Ovary (tissue), 9 donors: ENCODE data around the gene GUCY1A2. TPM values are rescaled to one million over a fixed set of nuclear protein-coding genes. Genes with fewer than 3 reads are reported as not detected.
"Not testable (repeated sequence)": the region's sequence is repeated elsewhere in the genome, so short reads cannot be mapped to it uniquely, and the experiment has no call there.

ENCODE experiments used
- DNase-seq, 5 donors: peaks; one replicate each; pipeline ENCODE4 v3.0.0-alpha.2; 2019 to 2020
- H3K27ac ChIP-seq, 2 donors: fragments of 200-600 bp; one replicate each; pipeline versions ENCODE4 v1.5.1 to v1.8.0; 2019 to 2022
- H3K27me3 ChIP-seq: fragments of 200-600 bp; one replicate; pipeline ENCODE4 v1.8.0; 2022
- H3K36me3 ChIP-seq: fragments of 200-600 bp; sonication (generic); one replicate; pipeline ENCODE4 v1.5.1; 2019
- H3K4me1 ChIP-seq: one replicate; pipeline ENCODE4 v1.8.1; 2013; ENCODE audit warnings: mild to moderate bottlenecking, moderate library complexity; ENCODE audit not compliant: insufficient read depth
- H3K4me3 ChIP-seq: fragments of 200-600 bp; sonication (generic); one replicate; pipeline ENCODE4 v1.5.1; 2017
- H3K9me3 ChIP-seq, 2 donors: fragments of 200-600 bp in 1 of 2; sonication (generic) in 1 of 2; one replicate each; pipeline versions ENCODE4 v1.5.1 to v1.8.1; 2013 to 2019; ENCODE audit warnings: mild to moderate bottlenecking in 1 of 2, moderate library complexity in 1 of 2
- EP300 ChIP-seq: sonication (generic); formaldehyde crosslinking; IDR thresholded peaks from one replicate; pipeline ENCODE4 v1.6.1; 2017; ENCODE audit warnings: antibody characterized with exemption
- POLR2A ChIP-seq: fragments of 450-650 bp; IDR thresholded peaks from one replicate; pipeline ENCODE4 v1.6.1; 2017; ENCODE audit warnings: antibody characterized with exemption, mild to moderate bottlenecking, moderate library complexity
- WGBS, 3 donors: extraction: QIAGEN DNeasy Blood & Tissue Kit in 1 of 3; methylation state at CpG; one replicate each; pipeline versions ENCODE4 v1.1.5 to v1.1.7; 2013 to 2017; 5-methylcytosine and 5-hydroxymethylcytosine counted together
- intact Hi-C, 4 donors: fragments of 100-400 bp; cut with DNase I; formaldehyde crosslinking; loops; one replicate each; pipeline versions ENCODE4 v1.11.0 to v1.15.1; 2022 to 2023
- polyA plus RNA-seq, 2 donors: library from polyadenylated mRNA; stranded (reverse); fragments of 200-250 nt in 1 of 2; fragments of 350-450 nt in 1 of 2; fragmentation: Illumina TruSeq in 1 of 2; extraction: RNeasy Lipid Tissue Mini Kit (QIAGEN cat#74804) in 1 of 2; gene quantifications; one replicate each; pipeline ENCODE4 v1.2.3, GENCODE V29; 2013 to 2014
- total RNA-seq, 7 donors: library from RNA; depleted of rRNA in 2 of 7; stranded (reverse); fragments of >200 nt in 2 of 7; fragmentation: NEBNext Ultra II Directional in 3 of 7; extraction: Animal tissue kit (Norgen Biotek cat#: 25700) in 3 of 7; gene quantifications; one replicate each; pipeline versions ENCODE4 v1.1.0 to v1.2.4, GENCODE V29; 2016 to 2023
- TF ChIP-seq, protein P1 (sequence below), 3 donors: fragments of 450-650 bp in 2 of 3; fragments of 200-600 bp in 1 of 3; IDR thresholded peaks; one replicate each; pipeline versions ENCODE4 v1.5.1 to v1.8.0; 2016 to 2022; ENCODE audit warnings: antibody characterized with exemption in 3 of 3, mild to moderate bottlenecking in 1 of 3
- donor health status: DM: no; HTN: no; CAD: no; lungs with moderate emphysema.
- donor health status: DM: no; HTN: no; CAD: no.
- donor health status: Bipolar disorder and iron deficiency.
- donor health status: DM: yes; HTN: yes; CAD: no.
- donor health status: DM: no; HTN: no; CAD: no.
- donor health status: DM: yes; HTN: yes; CAD: no.

The GUCY1A2 gene
- total and polyA plus RNA-seq, 9 donors: 1.5 to 20.3 (median 6.1) TPM

DNA sequence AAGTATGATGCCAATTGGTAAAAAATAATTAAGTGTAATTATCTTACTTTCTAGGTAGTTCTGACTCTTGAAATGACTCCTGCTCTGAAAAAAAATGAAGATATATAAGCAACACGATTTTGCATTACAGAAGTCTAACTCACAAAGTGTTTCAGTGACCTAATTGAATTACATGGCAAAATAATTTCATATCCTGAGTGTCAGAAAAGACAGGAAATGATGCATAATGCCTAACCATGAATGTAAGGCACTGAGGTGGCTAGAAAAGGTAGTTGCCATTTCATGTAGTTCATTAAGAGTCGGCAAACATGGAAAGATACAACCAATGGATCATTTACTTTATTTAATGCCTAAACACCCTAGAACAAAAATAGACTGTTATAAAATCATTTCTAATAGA, 113.5 kb downstream of the GUCY1A2 start:
- H3K27me3 ChIP-seq: no peaks in the 10 kb centered on the region
- no peaks in the 10 kb centered on the region for H3K9me3 ChIP-seq
- H3K4me3 ChIP-seq: no peak overlapping the region
- no peak for DNase-seq
- TF ChIP-seq, protein P1, sequence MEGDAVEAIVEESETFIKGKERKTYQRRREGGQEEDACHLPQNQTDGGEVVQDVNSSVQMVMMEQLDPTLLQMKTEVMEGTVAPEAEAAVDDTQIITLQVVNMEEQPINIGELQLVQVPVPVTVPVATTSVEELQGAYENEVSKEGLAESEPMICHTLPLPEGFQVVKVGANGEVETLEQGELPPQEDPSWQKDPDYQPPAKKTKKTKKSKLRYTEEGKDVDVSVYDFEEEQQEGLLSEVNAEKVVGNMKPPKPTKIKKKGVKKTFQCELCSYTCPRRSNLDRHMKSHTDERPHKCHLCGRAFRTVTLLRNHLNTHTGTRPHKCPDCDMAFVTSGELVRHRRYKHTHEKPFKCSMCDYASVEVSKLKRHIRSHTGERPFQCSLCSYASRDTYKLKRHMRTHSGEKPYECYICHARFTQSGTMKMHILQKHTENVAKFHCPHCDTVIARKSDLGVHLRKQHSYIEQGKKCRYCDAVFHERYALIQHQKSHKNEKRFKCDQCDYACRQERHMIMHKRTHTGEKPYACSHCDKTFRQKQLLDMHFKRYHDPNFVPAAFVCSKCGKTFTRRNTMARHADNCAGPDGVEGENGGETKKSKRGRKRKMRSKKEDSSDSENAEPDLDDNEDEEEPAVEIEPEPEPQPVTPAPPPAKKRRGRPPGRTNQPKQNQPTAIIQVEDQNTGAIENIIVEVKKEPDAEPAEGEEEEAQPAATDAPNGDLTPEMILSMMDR (IDR thresholded peaks at IDR 0.05): no peak
- TF ChIP-seq POLR2A (no peak), EP300 (no peak)
- H3K36me3 ChIP-seq: no peaks in the 10 kb centered on the region
- no peak overlapping the region for H3K27ac ChIP-seq
- H3K4me1 ChIP-seq: no peaks in the 10 kb centered on the region
- intact Hi-C loops: no loop called here
- WGBS, 3 donors: 87 to 90% (median 89%) methylated on average over 2 of the region's 2 CpGs

DNA sequence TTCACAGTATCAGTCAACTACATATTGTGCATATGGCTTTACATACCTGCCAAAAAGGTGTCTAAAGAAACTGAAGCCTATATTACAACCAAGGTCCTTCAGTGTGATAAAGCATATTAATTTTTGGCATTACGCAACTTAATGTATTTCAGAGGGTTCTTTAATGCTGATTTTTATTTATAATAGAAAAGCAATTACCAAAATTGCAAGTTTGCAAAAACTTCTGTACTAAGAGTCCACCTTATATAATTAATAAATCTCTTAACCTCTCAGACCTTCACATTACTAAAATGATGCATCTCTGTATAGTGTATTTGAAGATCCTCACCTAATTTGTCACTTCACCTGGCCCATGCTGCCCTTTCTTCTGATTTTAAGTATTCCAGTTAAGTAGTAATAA, 128.6 kb downstream of the GUCY1A2 start:
- Histone ChIP-seq H3K9me3 (no peaks in the 10 kb centered on the region), H3K27ac (no peak overlapping the region), H3K27me3 (no peaks in the 10 kb centered on the region), H3K4me3 (no peak overlapping the region), H3K36me3 (no peaks in the 10 kb centered on the region), H3K4me1 (no peaks in the 10 kb centered on the region)
- DNase-seq: no peak
- TF ChIP-seq EP300 (no peak), POLR2A (no peak)
- TF ChIP-seq, protein P1 (IDR thresholded peaks at IDR 0.05): no peak
- intact Hi-C loops: no loop called here
- 96 to 99% (median 98%) methylated on average over 1 of the region's 1 CpG for WGBS, 3 donors

- no peaks in the 10 kb centered on the region for H3K9me3 ChIP-seq
- no peaks in the 10 kb centered on the region for H3K4me1 ChIP-seq
- no peak for TF ChIP-seq EP300
- TF ChIP-seq POLR2A: no peak
- TF ChIP-seq, protein P1 (IDR thresholded peaks at IDR 0.05): no peak
- 77 to 79% (median 78%) methylated on average over 5 of the region's 5 CpGs for WGBS, 3 donors
- no peak overlapping the region for H3K4me3 ChIP-seq
- DNase-seq: no peak
- H3K27me3 ChIP-seq: no peaks in the 10 kb centered on the region
- H3K36me3 ChIP-seq: no peaks in the 10 kb centered on the region
- intact Hi-C loops: no loop called here
- no peak overlapping the region for H3K27ac ChIP-seq
Observed at GRCh38 chr11:106888386-106888785, 129.9 kb downstream of the GUCY1A2 start.

GRCh38 chr11:106883693-106884092, 134.6 kb downstream of the GUCY1A2 start:
- H3K9me3 ChIP-seq, intact Hi-C loops, H3K4me1 ChIP-seq, H3K36me3 ChIP-seq, H3K27ac ChIP-seq, H3K4me3 ChIP-seq, H3K27me3 ChIP-seq, DNase-seq: not testable (repeated sequence)
- 73 to 96% (median 84%) methylated on average over 5 of the region's 5 CpGs for WGBS, 3 donors

DNA sequence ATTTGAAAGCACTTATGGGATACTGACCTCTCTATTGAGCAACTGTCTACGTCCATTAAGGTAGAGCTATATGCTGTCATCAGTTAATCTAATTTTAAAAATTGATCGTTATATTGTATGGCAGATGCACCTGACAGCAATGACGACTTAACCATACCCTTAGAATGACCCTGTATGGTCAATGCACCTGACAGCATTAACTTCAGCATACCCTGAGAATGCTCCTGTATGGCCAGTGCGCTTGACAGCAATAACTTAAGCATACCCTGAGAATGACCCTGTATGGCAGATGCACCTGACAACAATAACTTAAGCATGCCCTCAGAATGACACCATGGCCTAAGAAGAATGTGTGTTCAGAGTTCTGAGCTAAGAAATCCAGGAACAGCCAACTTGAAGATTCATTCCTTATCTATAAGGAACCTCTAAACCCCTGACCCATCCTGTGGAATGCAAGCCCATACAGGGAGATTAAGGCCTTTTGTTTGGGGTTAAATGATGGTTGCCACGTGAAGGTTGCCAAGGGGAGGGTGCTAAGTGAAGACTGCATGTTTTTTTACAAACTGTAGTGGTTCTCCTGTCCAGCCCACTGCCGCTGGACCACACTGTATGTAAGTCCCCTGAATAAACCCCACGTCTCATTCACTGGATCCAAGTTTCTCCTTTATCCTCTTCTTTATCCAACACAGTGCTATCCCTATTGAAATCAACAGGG, 138.3 kb downstream of the GUCY1A2 start:
- Histone ChIP-seq H3K27me3 (no peaks in the 10 kb centered on the region), H3K9me3 (no peaks in the 10 kb centered on the region), H3K4me1 (no peaks in the 10 kb centered on the region), H3K4me3 (no peak overlapping the region), H3K36me3 (no peaks in the 10 kb centered on the region), H3K27ac (no peak overlapping the region)
- no peak for DNase-seq
- TF ChIP-seq, protein P1 (IDR thresholded peaks at IDR 0.05): no peak
- TF ChIP-seq POLR2A: no peak
- TF ChIP-seq EP300: no peak
- intact Hi-C loops: no loop called here
- WGBS, 3 donors: 64 to 72% (median 68%) methylated on average over 7 of the region's 7 CpGs
